HEK293 (cell line): ENCODE results near the gene CALML4.

ENCODE experiments used
- CTCF ChIA-PET: fragments of 350-600 bp; formaldehyde crosslinking; extraction: SDS; loops from one replicate; lab custom pipeline; 2021; ENCODE audit warnings: antibody characterized with exemption; lab: Yijun Ruan, JAX
- POLR2A ChIA-PET: fragments of 300-600 bp; formaldehyde crosslinking; extraction: SDS; loops from one replicate; lab custom pipeline; 2020; ENCODE audit warnings: antibody characterized with exemption, inconsistent platforms; lab: Yijun Ruan, JAX
- H3K27ac ChIP-seq: fragments of 200-500 bp; sonication (Bioruptor generic); 2 replicates; pipeline ENCODE4 v1.5.1; 2014; ENCODE audit warnings: low read depth, low read length, control low read depth, inconsistent platforms; ENCODE audit errors: extremely low read depth
- H3K36me3 ChIP-seq, 2 experiments: fragments of 200-500 bp in 1 of 2; sonication (Bioruptor generic) in 1 of 2; 1 replicate in 1 of 2; 2 replicates in 1 of 2; pipeline ENCODE4 v1.5.1; 2014 to 2017; ENCODE audit warnings: inconsistent platforms in 2 of 2, low read length in 2 of 2; ENCODE audit not compliant: control insufficient read depth in 2 of 2, insufficient read depth in 1 of 2
- H3K4me1 ChIP-seq: fragments of 200-500 bp; sonication (Bioruptor generic); 2 replicates; pipeline ENCODE4 v1.5.1; 2014; ENCODE audit warnings: mild to moderate bottlenecking, low read length, inconsistent platforms; ENCODE audit not compliant: control insufficient read depth, insufficient read depth
- H3K4me3 ChIP-seq: 2 replicates; pipeline ENCODE4 v1.5.1; 2011; ENCODE audit warnings: low read depth, mild to moderate bottlenecking, control low read depth, low read length, moderate library complexity
- H3K9me3 ChIP-seq: fragments of 200-500 bp; sonication (Bioruptor generic); 2 replicates; pipeline ENCODE4 v1.5.1; 2014; ENCODE audit warnings: low read depth, low read length, inconsistent platforms; ENCODE audit not compliant: control insufficient read depth, insufficient read depth
- AEBP2 ChIP-seq: fragments of 450-650 bp; formaldehyde crosslinking; IDR thresholded peaks from 2 replicates; pipeline ENCODE4 v1.5.1; 2016; ENCODE audit warnings: missing biosample characterization, missing genetic modification characterization, borderline replicate concordance
- GLIS1 ChIP-seq: fragments of 450-650 bp; formaldehyde crosslinking; IDR thresholded peaks from 2 replicates; pipeline ENCODE4 v1.5.1; 2016; ENCODE audit warnings: missing biosample characterization, missing genetic modification characterization
- HIC1 ChIP-seq: fragments of 450-650 bp; formaldehyde crosslinking; IDR thresholded peaks from 2 replicates; pipeline ENCODE4 v1.5.1; 2016; ENCODE audit warnings: missing biosample characterization, missing genetic modification characterization
- HOXA7 ChIP-seq: sonication (generic); formaldehyde crosslinking; IDR thresholded peaks from 2 replicates; pipeline ENCODE4 v1.8.1; 2022; ENCODE audit warnings: missing genetic modification reagents, borderline replicate concordance
- MYNN ChIP-seq: fragments of 450-650 bp; formaldehyde crosslinking; IDR thresholded peaks from 2 replicates; pipeline ENCODE4 v1.5.1; 2016; ENCODE audit warnings: missing biosample characterization, missing genetic modification characterization, borderline replicate concordance
- PRDM10 ChIP-seq: fragments of 450-650 bp; formaldehyde crosslinking; IDR thresholded peaks from 2 replicates; pipeline ENCODE4 v1.5.1; 2016; ENCODE audit warnings: missing biosample characterization, missing genetic modification characterization
- PRDM4 ChIP-seq: fragments of 450-650 bp; formaldehyde crosslinking; IDR thresholded peaks from 2 replicates; pipeline ENCODE4 v1.5.1; 2017; ENCODE audit warnings: missing biosample characterization, missing genetic modification characterization
- YY2 ChIP-seq: fragments of 450-650 bp; formaldehyde crosslinking; IDR thresholded peaks from 2 replicates; pipeline ENCODE4 v1.5.1; 2016; ENCODE audit warnings: missing biosample characterization, missing genetic modification characterization
- ZBTB1 ChIP-seq: fragments of 450-650 bp; formaldehyde crosslinking; IDR thresholded peaks from 2 replicates; pipeline ENCODE4 v1.5.1; 2016; ENCODE audit warnings: missing biosample characterization, missing genetic modification characterization
- ZBTB21 ChIP-seq: fragments of 450-650 bp; formaldehyde crosslinking; IDR thresholded peaks from 2 replicates; pipeline ENCODE4 v1.5.1; 2017; ENCODE audit warnings: missing biosample characterization, missing genetic modification characterization
- ZFP69B ChIP-seq: fragments of 450-650 bp; formaldehyde crosslinking; IDR thresholded peaks from 2 replicates; pipeline ENCODE4 v1.5.1; 2016; ENCODE audit warnings: missing biosample characterization, missing genetic modification characterization
- ZNF157 ChIP-seq: fragments of 450-650 bp; formaldehyde crosslinking; IDR thresholded peaks from 2 replicates; pipeline ENCODE4 v1.5.1; 2016; ENCODE audit warnings: missing biosample characterization, missing genetic modification characterization
- ZNF174 ChIP-seq: fragments of 450-650 bp; formaldehyde crosslinking; IDR thresholded peaks from 2 replicates; pipeline ENCODE4 v1.5.0; 2017; ENCODE audit warnings: missing biosample characterization, mild to moderate bottlenecking, missing genetic modification characterization
- ZNF202 ChIP-seq: fragments of 450-650 bp; formaldehyde crosslinking; IDR thresholded peaks from 2 replicates; pipeline ENCODE4 v1.5.1; 2016; ENCODE audit warnings: missing biosample characterization, missing genetic modification characterization, borderline replicate concordance
- ZNF292 ChIP-seq: fragments of 450-650 bp; formaldehyde crosslinking; IDR thresholded peaks from 2 replicates; pipeline ENCODE4 v1.5.1; 2016; ENCODE audit warnings: low read depth, missing biosample characterization, missing genetic modification characterization, borderline replicate concordance
- ZNF350 ChIP-seq: fragments of 450-650 bp; formaldehyde crosslinking; IDR thresholded peaks from 2 replicates; pipeline ENCODE4 v1.5.0; 2017; ENCODE audit warnings: missing biosample characterization, mild to moderate bottlenecking, missing genetic modification characterization
- ZNF354C ChIP-seq: fragments of 450-650 bp; formaldehyde crosslinking; IDR thresholded peaks from 2 replicates; pipeline ENCODE4 v1.5.1; 2016; ENCODE audit warnings: missing biosample characterization, missing genetic modification characterization, low read depth, borderline replicate concordance
- ZNF423 ChIP-seq: fragments of 450-650 bp; formaldehyde crosslinking; IDR thresholded peaks from 2 replicates; pipeline ENCODE4 v1.5.1; 2016; ENCODE audit warnings: missing biosample characterization, missing genetic modification characterization
- ZNF501 ChIP-seq: fragments of 450-650 bp; formaldehyde crosslinking; IDR thresholded peaks from 2 replicates; pipeline ENCODE4 v1.5.1; 2016; ENCODE audit warnings: missing biosample characterization, missing genetic modification characterization
- ZNF530 ChIP-seq: fragments of 450-650 bp; formaldehyde crosslinking; IDR thresholded peaks from 2 replicates; pipeline ENCODE4 v1.5.1; 2016; ENCODE audit warnings: low read depth, missing biosample characterization, missing genetic modification characterization
- ZNF558 ChIP-seq: fragments of 450-650 bp; formaldehyde crosslinking; IDR thresholded peaks from 2 replicates; pipeline ENCODE4 v1.5.1; 2016; ENCODE audit warnings: missing biosample characterization, missing genetic modification characterization
- ZNF571 ChIP-seq: fragments of 450-650 bp; formaldehyde crosslinking; IDR thresholded peaks from 2 replicates; pipeline ENCODE4 v1.5.0; 2017; ENCODE audit warnings: missing biosample characterization, missing genetic modification characterization
- ZNF660 ChIP-seq: fragments of 450-650 bp; IDR thresholded peaks from 2 replicates; pipeline ENCODE4 v1.5.1; 2018; ENCODE audit warnings: missing biosample characterization, mild to moderate bottlenecking, missing genetic modification characterization
- ZNF701 ChIP-seq: fragments of 450-650 bp; formaldehyde crosslinking; IDR thresholded peaks from 2 replicates; pipeline ENCODE4 v1.5.1; 2016; ENCODE audit warnings: missing biosample characterization, missing genetic modification characterization
- ZNF707 ChIP-seq: fragments of 450-650 bp; formaldehyde crosslinking; IDR thresholded peaks from 2 replicates; pipeline ENCODE4 v1.5.1; 2016; ENCODE audit warnings: missing biosample characterization, missing genetic modification characterization
- ZNF76 ChIP-seq: fragments of 450-650 bp; formaldehyde crosslinking; IDR thresholded peaks from 2 replicates; pipeline ENCODE4; 2016; ENCODE audit warnings: low read depth, missing biosample characterization, missing genetic modification characterization, borderline replicate concordance
- ZNF768 ChIP-seq: fragments of 450-650 bp; formaldehyde crosslinking; IDR thresholded peaks from 2 replicates; pipeline ENCODE4 v1.5.1; 2018; ENCODE audit warnings: missing biosample characterization, mild to moderate bottlenecking, missing genetic modification characterization
- ZNF837 ChIP-seq: fragments of 450-650 bp; formaldehyde crosslinking; IDR thresholded peaks from 2 replicates; pipeline ENCODE4 v1.5.1; 2016; ENCODE audit warnings: missing biosample characterization, missing genetic modification characterization
- ZNF843 ChIP-seq: fragments of 450-650 bp; formaldehyde crosslinking; IDR thresholded peaks from 2 replicates; pipeline ENCODE4 v1.5.1; 2016; ENCODE audit warnings: missing biosample characterization, missing genetic modification characterization

Gene CALML4

GRCh38 chr15:68229386-68230156 is 24.4 kb upstream of the CALML4 start, which contains the start of gene CLN6:
Gene CLN6 (minus strand): TSS chr15:68229728. CDS start chr15:68229584, 144 bp downstream.
- CTCF ChIA-PET = interaction anchor here (0.5 to 2.1 kb wide), 4 partner anchors 23 to 1038 kb away, joined by 3 to 6 read pairs (median 4); no protein-coding TSS in a partner anchor
- Histone ChIP-seq H3K27ac (peak within 1 kb of the TSS; percentile 89), H3K36me3 (peaks cover 0 to 6% of the 10 kb centered on the region in 2 experiments; a peak in 1 of 3 replicates), H3K4me3 (peak within 1 kb of the TSS; percentile 69), H3K4me1 (peaks cover 4% of the 10 kb centered on the region; the same call in 1 of the 2 replicates), H3K9me3 (no peaks in the 10 kb centered on the region)
- POLR2A ChIA-PET = interaction anchor here (0.7 to 1.9 kb wide), 3 partner anchors 10 to 389 kb away, joined by 3 to 4 read pairs (median 4); partner anchors contain the start of gene FEM1B
- TF ChIP-seq HIC1 (tag by site-specific recombination) (no peak), ZNF76 (no peak; the same call in 1 of the 2 replicates), ZNF558 (tag by site-specific recombination) (no peak), ZNF423 (tag by site-specific recombination) (peak; percentile 28; the same call in 1 of the 2 replicates), ZFP69B (tag by site-specific recombination) (no peak; the same call in 1 of the 2 replicates), ZBTB21 (no peak), GLIS1 (tag by site-specific recombination) (no peak), ZNF157 (tag by site-specific recombination) (no peak), ZNF701 (tag by site-specific recombination) (no peak), MYNN (tag by site-specific recombination) (no peak), ZNF202 (tag by site-specific recombination) (no peak), PRDM4 (tag by site-specific recombination) (no peak), ZNF660 (tag by site-specific recombination) (peak; percentile 96), YY2 (tag by site-specific recombination) (no peak), ZNF350 (tag by site-specific recombination) (no peak), ZNF571 (tag by site-specific recombination) (no peak), ZNF837 (tag by site-specific recombination) (no peak), AEBP2 (no peak), ZNF354C (no peak), ZNF292 (no peak), ZNF501 (tag by site-specific recombination) (peak; percentile 78), ZNF843 (tag by site-specific recombination) (0 out of 2 replicates have a peak, but pooled peaks have one; percentile 50), PRDM10 (tag by site-specific recombination) (peak; percentile 99), ZNF530 (no peak), ZNF768 (tag by site-specific recombination) (no peak), ZBTB1 (tag by site-specific recombination) (no peak), ZNF707 (no peak), HOXA7 (CRISPR knock-in tag) (no peak), ZNF174 (tag by site-specific recombination) (no peak)
